ENCODE data around the gene C9orf152.
"Not testable (repeated sequence)": the region's sequence is repeated elsewhere in the genome, so short reads cannot be mapped to it uniquely, and the experiment has no call there.

The C9orf152 gene

DNA sequence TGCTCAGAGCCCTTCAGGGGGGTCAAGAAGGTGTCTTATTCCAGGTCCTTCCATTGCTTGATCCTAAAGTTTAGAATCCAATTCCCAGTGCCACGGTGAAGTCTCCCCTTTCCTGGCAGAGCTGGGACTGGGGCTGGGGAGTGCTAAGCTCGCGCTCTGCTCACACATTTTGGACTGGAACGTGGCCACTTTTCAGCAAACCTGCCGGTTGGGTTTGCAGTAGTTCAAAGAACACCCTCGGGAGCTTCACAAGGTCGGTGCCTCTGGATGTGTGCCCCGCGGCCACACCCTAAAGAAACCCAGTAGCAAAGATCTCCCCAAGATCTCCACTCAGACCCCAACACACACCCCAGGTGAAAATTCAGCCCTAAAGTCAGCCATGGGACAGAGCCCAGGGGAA is at the start of gene C9orf152:
C9orf152 (minus strand) TSS at position 129 of the 400 bp plus-strand sequence. CDS start 580 bp downstream, outside the sequence.
- no peak for DNase-seq

- no peak for DNase-seq
Observed at GRCh38 chr9:110257097-110257841, 49.3 kb upstream of the C9orf152 start.

GRCh38 chr9:110256380-110257096 is 48.6 kb upstream of the C9orf152 start, which contains the start of gene TXN:
TXN (minus strand) TSS chr9:110256507; CDS start chr9:110256435, 72 bp downstream.
- peak; percentile 46 for DNase-seq

GRCh38 chr9:110255463-110256379 is 47.8 kb upstream of the C9orf152 start:
- DNase-seq, result no peak

- no peak for DNase-seq
Observed at GRCh38 chr9:110255034-110255462, 47.1 kb upstream of the C9orf152 start.

- DNase-seq, result no peak
Observed at GRCh38 chr9:110254500-110254899, 46.5 kb upstream of the C9orf152 start.

DNA sequence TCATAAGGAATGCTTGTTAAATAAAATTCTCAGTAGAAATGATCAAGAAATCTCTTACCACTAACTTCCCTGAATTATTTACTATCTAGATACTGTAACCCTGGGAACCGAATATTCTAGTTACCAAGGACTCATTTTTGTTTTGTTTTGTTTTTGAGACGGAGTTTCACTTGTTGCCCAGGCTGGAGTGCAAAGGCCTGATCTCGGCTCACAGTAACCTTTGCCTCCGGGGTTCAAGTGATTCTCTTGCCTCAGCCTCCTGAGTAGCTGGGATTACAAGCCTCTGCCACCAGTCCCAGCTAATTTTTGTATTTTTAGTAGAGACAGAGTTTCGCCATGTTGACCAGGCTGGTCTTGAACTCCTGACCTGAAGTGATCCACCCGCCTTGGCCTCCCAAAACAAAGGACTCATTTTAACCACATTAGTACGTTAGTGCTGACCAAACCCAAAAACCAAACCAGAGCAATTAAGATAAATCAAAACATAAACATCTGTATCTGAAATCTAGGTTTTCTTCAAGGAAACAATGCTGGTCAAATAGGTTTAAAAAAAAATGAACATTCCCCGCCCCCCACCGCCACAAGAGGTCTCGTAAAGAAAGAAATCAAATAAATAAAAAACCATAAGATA is 44.7 kb upstream of the C9orf152 start:
- no peak for DNase-seq

GRCh38 chr9:110251770-110252169 is 43.8 kb upstream of the C9orf152 start:
- not testable (repeated sequence) for DNase-seq

GRCh38 chr9:110251212-110251611 is 43.3 kb upstream of the C9orf152 start:
- no peak for DNase-seq

GRCh38 chr9:110249603-110250002 is 41.6 kb upstream of the C9orf152 start:
- no peak for DNase-seq

DNA sequence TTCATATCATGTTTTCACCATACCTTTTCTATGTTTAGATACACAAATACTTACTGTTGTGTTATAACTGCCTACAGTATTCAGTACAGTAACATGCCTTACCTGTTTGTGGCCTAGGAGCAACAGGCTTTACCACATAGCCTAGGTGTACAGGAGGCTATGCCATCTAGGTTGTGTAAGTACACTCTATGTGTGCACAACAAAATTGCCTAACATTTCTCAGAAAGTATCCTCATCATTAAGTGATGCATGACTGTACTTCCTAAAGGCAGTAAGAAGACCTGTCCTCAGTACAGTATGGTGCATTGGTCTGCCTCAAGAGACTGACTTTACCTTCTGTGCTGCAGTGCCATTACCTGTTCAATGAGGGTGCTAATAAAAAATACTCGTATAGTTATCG is 40.4 kb upstream of the C9orf152 start:
- DNase-seq, result no peak

DNA sequence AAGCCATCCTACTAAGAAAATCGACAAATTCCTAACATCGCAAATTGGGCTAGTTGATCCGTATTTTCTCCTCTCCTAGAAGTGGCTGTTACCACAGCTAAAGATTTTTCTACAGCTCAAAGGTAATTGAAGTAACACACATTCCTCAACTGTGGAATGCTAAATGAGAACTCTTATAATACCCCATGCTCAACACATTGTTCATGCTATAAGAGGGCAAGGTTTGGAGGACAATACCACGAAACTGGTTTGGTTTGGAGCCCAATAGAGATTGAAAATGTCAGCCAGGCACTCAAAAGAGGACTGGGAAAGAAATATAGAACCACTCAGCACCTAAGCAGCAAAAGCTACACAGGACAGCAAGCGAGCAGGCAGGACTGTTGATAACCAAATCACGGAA is 38.3 kb upstream of the C9orf152 start:
- DNase-seq, result no peak

DNA sequence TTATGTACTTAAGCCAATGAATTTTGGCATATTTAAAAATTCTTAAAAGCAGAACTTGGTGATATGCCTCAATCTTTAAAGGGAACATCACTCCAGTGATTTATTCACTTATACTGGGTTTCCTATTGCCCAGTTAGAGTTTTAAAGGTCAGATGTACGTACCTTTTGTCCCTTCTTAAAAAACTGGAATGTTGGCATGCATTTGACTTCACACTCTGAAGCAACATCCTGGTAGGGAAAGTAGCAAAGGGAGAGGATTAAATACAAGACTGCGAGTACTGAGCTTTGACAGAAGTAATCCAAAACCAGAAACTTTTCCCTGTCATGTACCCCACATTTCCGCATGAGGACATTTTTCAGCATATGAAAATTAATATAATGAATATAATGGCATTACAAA is 36.7 kb upstream of the C9orf152 start:
- no peak for DNase-seq

DNA sequence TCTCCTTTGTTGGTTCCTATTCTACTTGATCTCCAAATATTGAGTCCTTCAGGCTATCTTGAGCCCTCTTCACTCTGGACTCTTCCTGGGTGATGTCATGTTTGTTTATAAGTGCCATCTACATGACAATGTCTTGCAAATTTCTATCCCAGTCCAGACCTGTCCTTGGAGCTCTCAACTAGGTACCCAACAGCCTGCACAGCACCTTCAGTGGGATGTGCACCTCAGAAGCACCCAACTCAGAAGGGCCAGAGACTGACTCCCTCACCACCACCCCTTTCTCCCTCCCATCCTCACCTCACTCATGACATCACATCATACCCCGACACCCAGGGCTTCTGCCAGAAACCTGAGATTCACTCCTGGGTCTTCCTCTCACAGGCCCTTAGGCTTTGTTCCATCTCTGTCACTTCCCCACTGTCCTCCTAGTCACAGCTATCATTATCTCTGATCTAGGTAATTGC is 33.9 kb upstream of the C9orf152 start:
- DNase-seq, result no peak

DNA sequence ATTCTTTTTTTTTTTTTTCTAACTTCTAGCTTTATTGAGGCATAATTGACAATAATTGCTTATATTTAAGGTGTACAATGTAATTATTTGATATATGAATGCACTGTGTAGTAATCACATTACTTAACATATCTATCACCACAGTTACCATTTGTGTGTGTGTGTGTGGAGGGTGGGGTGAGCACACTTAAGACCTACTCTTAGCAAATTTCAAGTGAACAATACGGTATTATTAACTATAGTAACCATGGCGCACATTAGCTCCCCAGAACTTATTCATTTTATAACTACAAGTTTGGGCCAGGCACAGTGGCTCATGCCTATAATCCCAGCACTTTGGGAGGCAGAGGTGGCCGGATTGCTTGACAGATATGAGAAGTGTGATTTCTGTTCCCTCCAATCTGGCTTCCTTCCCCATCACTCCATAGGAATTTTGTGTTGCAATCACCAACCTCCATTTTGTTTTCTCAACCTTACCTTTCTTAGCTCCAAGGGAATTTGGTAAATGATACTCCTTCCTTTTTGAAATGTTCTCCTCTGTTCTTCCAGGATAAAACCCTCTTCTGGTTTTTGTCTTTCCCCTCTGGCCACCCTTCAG is 33.4 kb upstream of the C9orf152 start:
- DNase-seq, result no peak

DNA sequence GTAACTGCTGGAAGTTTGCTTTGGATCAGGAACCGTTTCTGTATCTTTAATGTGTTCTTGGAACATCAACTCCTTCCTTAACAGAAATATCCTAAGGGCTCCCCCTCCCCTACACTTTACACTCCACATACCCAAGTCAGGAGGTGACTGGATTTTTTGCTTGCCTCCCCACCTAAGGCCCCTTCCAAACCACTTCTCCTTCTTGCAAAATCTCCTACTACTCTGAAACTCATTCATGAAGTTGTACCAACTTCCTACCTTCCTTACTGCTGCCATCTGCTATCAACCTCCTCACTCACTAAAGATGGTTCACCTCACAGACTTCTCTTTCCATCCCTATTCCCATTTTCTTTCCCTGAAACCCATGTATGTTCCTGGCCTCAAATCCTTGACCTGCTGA is 32.2 kb upstream of the C9orf152 start:
- DNase-seq, result no peak

- no peak for DNase-seq
Observed at GRCh38 chr9:110228321-110228720, 20.4 kb upstream of the C9orf152 start.

DNA sequence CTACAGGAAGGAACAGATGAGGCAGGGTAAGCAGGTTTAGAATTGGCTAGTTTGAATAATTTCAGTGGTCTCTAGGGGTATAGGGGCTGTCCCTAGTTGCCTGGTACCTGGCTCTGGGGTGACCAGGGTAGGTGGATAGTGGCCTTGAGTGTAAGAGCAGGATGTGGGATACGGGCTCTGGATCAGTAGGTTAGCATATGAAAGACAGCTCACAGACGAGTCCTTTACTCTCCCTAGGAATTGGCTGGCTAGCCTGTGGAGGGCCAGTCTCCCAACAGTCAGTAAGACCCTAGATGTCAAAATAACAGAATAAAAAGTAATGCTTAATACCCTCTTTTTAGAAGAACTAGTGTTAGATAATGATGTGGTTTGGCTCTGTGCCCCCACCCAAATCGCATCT is 16.6 kb upstream of the C9orf152 start:
- DNase-seq, result no peak

DNA sequence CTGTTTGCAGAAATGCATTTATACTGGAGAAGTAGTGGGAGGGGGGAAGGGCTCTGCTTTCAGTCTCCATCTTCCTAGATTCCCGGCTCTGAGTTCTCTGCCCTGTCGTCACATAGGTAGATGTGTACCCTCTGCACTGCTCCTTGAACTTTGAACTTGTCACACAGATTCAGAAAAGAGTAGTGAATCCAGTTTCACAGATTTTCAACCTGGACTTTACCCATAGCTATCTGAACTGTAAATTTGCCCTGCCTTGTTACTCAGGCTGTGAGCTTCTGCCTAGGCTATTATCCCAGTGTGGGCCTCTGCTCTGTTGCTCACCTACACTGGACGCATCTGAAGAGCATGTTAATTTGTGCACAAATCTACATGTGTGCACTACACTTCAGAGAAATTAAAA is 12.8 kb upstream of the C9orf152 start:
- no peak for DNase-seq

DNA sequence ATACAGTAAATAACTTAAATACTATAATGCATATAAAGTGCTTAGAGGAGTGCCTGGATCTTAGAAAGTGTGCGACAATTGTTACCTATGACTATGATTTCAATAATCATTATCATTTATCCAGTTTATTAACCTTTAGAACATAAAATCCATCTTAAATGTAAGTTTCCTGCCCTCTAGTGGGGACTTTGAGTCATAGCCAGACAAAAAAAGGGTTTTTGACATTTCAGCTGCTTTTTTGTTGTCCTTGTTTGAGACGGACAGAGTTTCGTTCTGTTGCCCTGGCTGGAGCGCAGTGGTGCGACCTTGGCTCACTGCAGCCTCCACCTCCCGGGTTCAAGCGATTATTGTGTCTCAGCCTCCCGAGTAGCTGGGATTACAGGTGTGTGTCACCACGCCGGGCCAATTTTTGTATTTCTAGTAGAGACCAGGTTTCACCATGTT is 9.7 kb upstream of the C9orf152 start:
- peak; percentile 7 for DNase-seq

DNA sequence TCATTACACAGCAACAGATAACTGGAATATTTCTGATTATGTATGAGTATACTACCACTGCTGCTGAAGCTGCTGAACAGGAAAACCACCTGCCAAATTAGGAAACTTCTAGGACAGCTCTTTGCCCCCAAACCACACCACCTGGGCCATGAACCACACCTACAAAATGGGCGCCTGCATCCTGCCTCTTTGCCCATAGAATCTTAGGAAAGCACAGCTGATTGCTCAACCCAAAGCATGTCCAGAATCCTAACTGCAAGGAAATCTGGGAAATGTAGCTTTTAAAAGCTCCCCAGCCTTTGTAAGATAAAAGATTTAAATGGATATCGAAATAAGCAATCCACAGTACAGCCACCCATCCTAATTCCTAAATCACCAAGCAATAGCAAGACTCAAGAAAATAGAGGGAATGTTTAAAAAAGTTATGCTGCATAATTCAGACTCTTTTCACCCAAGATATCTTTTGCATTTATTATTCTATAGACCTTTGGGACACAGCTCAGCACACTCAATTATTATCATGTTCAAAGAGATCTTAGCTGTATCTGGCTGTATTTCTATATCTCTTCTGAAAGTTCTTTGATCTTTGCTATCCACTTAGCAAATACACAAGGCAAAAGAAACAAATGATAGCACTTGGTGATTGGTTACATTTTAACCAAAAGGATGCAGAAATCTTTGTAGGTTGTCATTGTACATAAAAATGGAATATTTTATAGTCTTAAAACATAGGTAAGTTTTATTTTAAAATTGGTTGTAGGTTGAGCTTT is 6.8 kb upstream of the C9orf152 start:
- DNase-seq, result no peak

Data from NCI-H2227 treated with DMSO at 0.1 percent for 48 hours (cell line).